Measurements from ENCODE around the gene ITGBL1. TPM values are rescaled to one million over a fixed set of nuclear protein-coding genes. Genes with fewer than 3 reads are reported as not detected.

Gene ITGBL1
- total and polyA plus RNA-seq, 2 of the 4 experiments (the other 2 are of a cell fraction), result 22.2 to 24.2 TPM

DNA sequence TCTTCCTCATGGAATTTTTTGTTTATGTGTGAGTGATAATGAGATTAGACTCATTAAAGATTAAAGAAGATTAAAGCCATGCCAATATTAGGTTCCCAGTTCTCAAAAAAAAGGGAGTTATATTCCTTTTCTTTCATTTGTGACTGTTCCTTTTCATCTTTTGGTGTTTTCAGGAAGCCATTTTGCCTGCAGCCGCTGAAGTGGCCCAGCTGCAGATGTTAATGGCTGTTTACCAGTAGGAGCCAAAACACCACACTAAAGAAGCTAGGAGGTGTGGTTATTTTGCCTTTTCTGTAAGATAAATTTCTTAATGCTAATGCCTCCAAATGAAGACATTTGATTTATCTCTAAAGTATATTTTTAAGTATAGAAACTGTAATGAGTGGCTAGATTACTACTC is 36.3 kb downstream of the ITGBL1 start:
- no peak overlapping the region for H2BK5ac ChIP-seq (ENCODE audit: low read depth, low read length, poor library complexity, severe bottlenecking)
- H4K91ac ChIP-seq (ENCODE audit: insufficient read depth, low read depth, low read length), result no peak overlapping the region
- H3K9me3 ChIP-seq (ENCODE audit: control insufficient read depth, insufficient read depth, low read length), result no peaks in the 10 kb centered on the region
- intact Hi-C loops (cut with micrococcal nuclease) (no loop called here), in situ Hi-C loops (cut with MboI; ENCODE audit: low sequenced_read_pairs) (no loop called here), dilution Hi-C loops (cut with HindIII; ENCODE audit: low sequenced_read_pairs, unreplicated experiment) (no loop called here)
- H4K5ac ChIP-seq (ENCODE audit: low read depth, low read length), result no peak overlapping the region
- CTCF ChIA-PET, result interaction anchor here (0.9 kb wide), 1 partner anchor 13 kb away, joined by 3 read pairs; no protein-coding TSS in a partner anchor
- H2BK20ac ChIP-seq (ENCODE audit: low read depth, low read length), result no peak overlapping the region
- no peak overlapping the region for H3K56ac ChIP-seq (ENCODE audit: extremely low read depth, insufficient read depth, low read length)
- H3K4me2 ChIP-seq (ENCODE audit: low read depth, low read length), result no peak overlapping the region
- DNase-seq, result no peak
- H2AFZ ChIP-seq (replicated peaks; ENCODE audit: low read length, poor library complexity), result no peak overlapping the region
- H3K4ac ChIP-seq (ENCODE audit: low read depth, low read length), result no peak overlapping the region
- H4K8ac ChIP-seq (ENCODE audit: low read depth in 2 of 2, low read length in 2 of 2), result no peak overlapping the region
- TF ChIP-seq RCOR1 (IDR thresholded peaks at IDR 0.05; ENCODE audit: insufficient replicate concordance, low read length), result no peak
- TF ChIP-seq RFX5 (IDR thresholded peaks at IDR 0.05; ENCODE audit: low read depth, low read length), result no peak
- no peak for TF ChIP-seq ELK1 (IDR thresholded peaks at IDR 0.05; ENCODE audit: borderline replicate concordance, low read depth, low read length)
- no peak for TF ChIP-seq CEBPB (IDR thresholded peaks at IDR 0.05; ENCODE audit: low read depth, low read length)
- H3K36me3 ChIP-seq (ENCODE audit: control insufficient read depth, insufficient read depth, low read length), result no peaks in the 10 kb centered on the region
- no peaks in the 10 kb centered on the region for H4K20me1 ChIP-seq (ENCODE audit: insufficient read depth, low read length)
- no peaks in the 10 kb centered on the region for H3K27me3 ChIP-seq (ENCODE audit: control insufficient read depth, insufficient read depth, low read length)
- BruUV-seq (replicated peaks), result no TSS peak
- no peaks in the 10 kb centered on the region for H3K79me1 ChIP-seq (ENCODE audit: low read depth in 1 of 2, low read length in 2 of 2)
- no peak overlapping the region for H3K18ac ChIP-seq (ENCODE audit: low read depth, low read length)
- POLR2A ChIA-PET (ENCODE audit: unreplicated experiment), result no interaction called here
- no peak overlapping the region for H3K23ac ChIP-seq (ENCODE audit: low read depth, low read length)
- H3K4me1 ChIP-seq (ENCODE audit: control insufficient read depth, insufficient read depth, low read length), result no peaks in the 10 kb centered on the region
- H3K9me1 ChIP-seq (ENCODE audit: insufficient read depth, low read length), result no peaks in the 10 kb centered on the region
- no peak overlapping the region for H3K14ac ChIP-seq (replicated peaks; ENCODE audit: low read depth, low read length)
- H2BK15ac ChIP-seq (ENCODE audit: low read depth, low read length), result no peak overlapping the region
- no peak overlapping the region for H3K4me3 ChIP-seq (ENCODE audit: insufficient read depth, low read depth, low read length)
- ATAC-seq (ENCODE audit: low read depth), result no peak
- no peak overlapping the region for H2AK5ac ChIP-seq (ENCODE audit: low read depth, low read length)
- H3K9ac ChIP-seq (ENCODE audit: low read depth, low read length), result no peak overlapping the region
- H2BK120ac ChIP-seq (ENCODE audit: low read depth, low read length), result no peak overlapping the region
- H3K27ac ChIP-seq (ENCODE audit: insufficient read depth, low read length), result no peak overlapping the region
- no peak overlapping the region for H2AK9ac ChIP-seq (replicated peaks; ENCODE audit: low read depth, low read length, poor library complexity)
- WGBS, 2 experiments (ENCODE audit: extremely low coverage in 2 of 2, insufficient read length in 1 of 2), result no CpG with 5 or more reads among the region's 1 CpG

Data from IMR-90 (cell line).